Stomach (tissue), 9 donors: ENCODE data around the gene ENPP1. TPM values are rescaled to one million over a fixed set of nuclear protein-coding genes. Genes with fewer than 3 reads are reported as not detected.
A peak's percentile ranks its signal among the peaks of the same experiment; 100 is the strongest.

Experiments
- DNase-seq, 2 donors: peaks; one replicate each; pipeline versions ENCODE4 v3.0.0 to v3.0.0-alpha.2; 2013 to 2019
- H3K27ac ChIP-seq, 5 donors: fragments of 200-600 bp in 4 of 5; sonication (generic) in 4 of 5; one replicate each; pipeline ENCODE4 v1.5.1; 2013 to 2019; ENCODE audit warnings: mild to moderate bottlenecking in 1 of 5, moderate library complexity in 1 of 5
- H3K27me3 ChIP-seq, 3 donors: fragments of 200-600 bp; sonication (generic); one replicate each; pipeline ENCODE4 v1.5.1; 2017 to 2019; ENCODE audit warnings: mixed run types in 1 of 3
- H3K36me3 ChIP-seq, 4 donors: fragments of 200-600 bp; sonication (generic); 1 replicate in 3 of 4; 2 replicates in 1 of 4; pipeline ENCODE4 v1.5.1; 2016 to 2019
- H3K4me1 ChIP-seq, 4 donors: fragments of 200-600 bp; sonication (generic); one replicate each; pipeline ENCODE4 v1.5.1; 2016 to 2019
- H3K4me3 ChIP-seq, 4 donors: fragments of 200-600 bp; sonication (generic) in 3 of 4; one replicate each; pipeline ENCODE4 v1.5.1; 2016 to 2019; ENCODE audit warnings: mild to moderate bottlenecking in 1 of 4
- H3K9me3 ChIP-seq, 4 donors: fragments of 200-600 bp; sonication (generic); one replicate each; pipeline ENCODE4 v1.5.1; 2016 to 2019
- EP300 ChIP-seq: sonication (generic); formaldehyde crosslinking; IDR thresholded peaks from one replicate; pipeline ENCODE4 v1.6.1; 2017; ENCODE audit warnings: antibody characterized with exemption
- POLR2A ChIP-seq, 4 donors: fragments of 450-650 bp; IDR thresholded peaks; one replicate each; pipeline ENCODE4 v1.6.1; 2016; ENCODE audit warnings: antibody characterized with exemption in 4 of 4, control low read depth in 2 of 4, mild to moderate bottlenecking in 1 of 4, moderate library complexity in 1 of 4
- POLR2AphosphoS5 ChIP-seq, 3 donors: sonication (generic); formaldehyde crosslinking; IDR thresholded peaks; one replicate each; pipeline ENCODE4 v1.6.1; 2016; ENCODE audit warnings: antibody characterized with exemption in 3 of 3
- WGBS, 5 donors: extraction: QIAGEN DNeasy Blood & Tissue Kit in 3 of 5; methylation state at CpG; one replicate each; pipeline versions ENCODE4 v1.1.5 to v1.1.7; 2013 to 2018; 5-methylcytosine and 5-hydroxymethylcytosine counted together
- intact Hi-C: fragments of 100-400 bp; cut with DNase I; formaldehyde crosslinking; loops from one replicate; pipeline ENCODE4 v1.15.1; 2023; ENCODE audit warnings: low total_unique reads
- polyA plus RNA-seq, 3 donors: library from polyadenylated mRNA; stranded (reverse); fragments of 200-250 nt; gene quantifications; one replicate each; pipeline ENCODE4 v1.2.3, GENCODE V29; 2013
- total RNA-seq, 5 donors: library from RNA; depleted of rRNA; stranded (reverse); fragments of >200 nt; gene quantifications; one replicate each; pipeline versions ENCODE4 v1.1.0 to v1.2.3, GENCODE V29; 2014 to 2016
- TF ChIP-seq, protein P1 (sequence below), 7 experiments: fragments of 450-650 bp in 4 of 7; fragments of 200-600 bp in 3 of 7; sonication (generic) in 3 of 7; IDR thresholded peaks; one replicate each; pipeline ENCODE4 v1.5.1; 2016 to 2019; ENCODE audit warnings: antibody characterized with exemption in 7 of 7, control low read depth in 2 of 7, mild to moderate bottlenecking in 1 of 7
- donor health status: healthy with polysubstance abuse.
- donor health status: Bipolar disorder and iron deficiency.
- donor health status: healthy.

The ENPP1 gene
- total and polyA plus RNA-seq, 8 donors = 0.31 to 42.0 (median 7.0) TPM

DNA sequence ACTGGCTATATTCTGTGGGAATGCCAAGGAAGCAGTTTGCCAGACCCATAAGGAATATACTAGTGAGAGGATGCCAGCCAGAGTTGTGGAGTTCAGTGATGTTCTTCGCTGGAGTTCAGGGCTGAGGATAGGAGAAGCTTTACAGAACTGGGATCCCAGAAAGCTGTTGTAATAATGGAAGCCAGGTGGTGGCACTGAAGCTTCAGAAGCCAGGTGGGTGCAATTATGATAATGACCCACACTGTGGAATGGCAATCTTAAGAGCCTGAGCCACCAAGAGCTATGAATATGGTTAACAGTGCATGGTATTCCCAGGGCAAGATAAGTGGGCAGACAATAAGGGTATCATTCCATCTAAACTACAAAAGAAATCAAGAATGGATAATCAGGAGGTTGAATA is 25.1 kb upstream of the ENPP1 start:
- Histone ChIP-seq H3K9me3 (no peaks in the 10 kb centered on the region), H3K4me1 (peaks cover 0 to 3% (median 0%) of the 10 kb centered on the region in 4 donors), H3K27ac (no peak overlapping the region), H3K4me3 (no peak overlapping the region), H3K36me3 (no peaks in the 10 kb centered on the region), H3K27me3 (no peaks in the 10 kb centered on the region)
- DNase-seq = no peak
- WGBS, 5 donors = 63 to 76% (median 73%) methylated on average over 1 of the region's 1 CpG
- TF ChIP-seq EP300 (no peak), POLR2A (IDR thresholded peaks at IDR 0.05) (no peak), POLR2AphosphoS5 (IDR thresholded peaks at IDR 0.05) (no peak)
- TF ChIP-seq, protein P1, sequence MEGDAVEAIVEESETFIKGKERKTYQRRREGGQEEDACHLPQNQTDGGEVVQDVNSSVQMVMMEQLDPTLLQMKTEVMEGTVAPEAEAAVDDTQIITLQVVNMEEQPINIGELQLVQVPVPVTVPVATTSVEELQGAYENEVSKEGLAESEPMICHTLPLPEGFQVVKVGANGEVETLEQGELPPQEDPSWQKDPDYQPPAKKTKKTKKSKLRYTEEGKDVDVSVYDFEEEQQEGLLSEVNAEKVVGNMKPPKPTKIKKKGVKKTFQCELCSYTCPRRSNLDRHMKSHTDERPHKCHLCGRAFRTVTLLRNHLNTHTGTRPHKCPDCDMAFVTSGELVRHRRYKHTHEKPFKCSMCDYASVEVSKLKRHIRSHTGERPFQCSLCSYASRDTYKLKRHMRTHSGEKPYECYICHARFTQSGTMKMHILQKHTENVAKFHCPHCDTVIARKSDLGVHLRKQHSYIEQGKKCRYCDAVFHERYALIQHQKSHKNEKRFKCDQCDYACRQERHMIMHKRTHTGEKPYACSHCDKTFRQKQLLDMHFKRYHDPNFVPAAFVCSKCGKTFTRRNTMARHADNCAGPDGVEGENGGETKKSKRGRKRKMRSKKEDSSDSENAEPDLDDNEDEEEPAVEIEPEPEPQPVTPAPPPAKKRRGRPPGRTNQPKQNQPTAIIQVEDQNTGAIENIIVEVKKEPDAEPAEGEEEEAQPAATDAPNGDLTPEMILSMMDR (IDR thresholded peaks at IDR 0.05) = peak in 2 of 7 experiments; percentile 7 to 36
- intact Hi-C loops = no loop called here

DNA sequence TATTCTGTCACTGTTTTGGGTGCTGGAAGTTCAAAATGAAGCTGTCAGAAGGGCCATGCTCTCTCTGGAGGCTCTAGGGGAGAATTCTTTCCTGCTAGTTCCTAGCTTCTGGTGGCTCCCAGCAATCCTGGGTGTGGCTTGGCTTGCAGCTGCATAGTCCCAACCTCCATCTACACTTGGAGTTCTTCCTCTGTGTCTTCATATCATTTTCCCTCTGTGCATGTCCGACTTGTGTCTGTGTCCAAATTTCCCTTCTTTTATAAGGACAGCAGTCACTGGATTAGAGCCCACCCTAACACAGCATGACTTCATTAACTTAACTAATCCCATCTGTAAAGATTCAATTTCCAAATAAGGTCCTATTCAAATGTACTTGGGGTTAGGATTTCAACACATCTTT is 23.3 kb upstream of the ENPP1 start:
- peak in 1 of 2 donors; percentile 47 for DNase-seq
- intact Hi-C loops = no loop called here
- H3K4me1 ChIP-seq = peaks cover 0 to 9% (median 3%) of the 10 kb centered on the region in 4 donors

DNA sequence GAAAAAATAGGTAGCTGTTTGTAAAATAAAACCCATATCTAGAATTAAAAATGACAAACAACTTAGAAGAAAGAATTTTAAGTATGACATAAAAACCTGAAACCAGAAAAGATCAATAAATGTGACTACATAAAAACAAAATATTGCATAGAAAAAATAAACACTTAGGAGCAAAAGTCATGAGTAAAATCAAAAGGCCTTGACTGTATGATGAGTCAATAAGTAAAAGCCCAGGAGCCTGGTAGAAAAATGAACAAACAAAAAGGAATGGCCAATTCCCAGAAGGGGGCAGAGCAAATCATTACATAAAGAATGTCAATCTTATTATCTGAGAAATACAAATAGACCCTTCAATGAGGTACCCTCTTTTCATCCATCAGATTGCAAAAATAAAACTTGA is 20.7 kb upstream of the ENPP1 start:
- H3K4me3 ChIP-seq = no peak overlapping the region
- no peaks in the 10 kb centered on the region for H3K36me3 ChIP-seq
- no peaks in the 10 kb centered on the region for H3K27me3 ChIP-seq
- peaks cover 0 to 9% (median 3%) of the 10 kb centered on the region in 4 donors for H3K4me1 ChIP-seq
- no peak overlapping the region for H3K27ac ChIP-seq
- H3K9me3 ChIP-seq = no peaks in the 10 kb centered on the region
- intact Hi-C loops = no loop called here
- no peak for DNase-seq
- TF ChIP-seq POLR2AphosphoS5 (IDR thresholded peaks at IDR 0.05) (no peak), EP300 (no peak)

More for the DNA sequence above, 23.3 kb upstream of the ENPP1 start:
- TF ChIP-seq POLR2A (IDR thresholded peaks at IDR 0.05) (no peak), POLR2AphosphoS5 (IDR thresholded peaks at IDR 0.05) (no peak), EP300 (no peak)
- TF ChIP-seq, protein P1 (IDR thresholded peaks at IDR 0.05) = no peak
- Histone ChIP-seq H3K27me3 (no peaks in the 10 kb centered on the region), H3K4me3 (no peak overlapping the region), H3K9me3 (no peaks in the 10 kb centered on the region), H3K36me3 (no peaks in the 10 kb centered on the region), H3K27ac (no peak overlapping the region)
- WGBS, 5 donors = 71 to 87% (median 77%) methylated on average over 1 of the region's 1 CpG

DNA sequence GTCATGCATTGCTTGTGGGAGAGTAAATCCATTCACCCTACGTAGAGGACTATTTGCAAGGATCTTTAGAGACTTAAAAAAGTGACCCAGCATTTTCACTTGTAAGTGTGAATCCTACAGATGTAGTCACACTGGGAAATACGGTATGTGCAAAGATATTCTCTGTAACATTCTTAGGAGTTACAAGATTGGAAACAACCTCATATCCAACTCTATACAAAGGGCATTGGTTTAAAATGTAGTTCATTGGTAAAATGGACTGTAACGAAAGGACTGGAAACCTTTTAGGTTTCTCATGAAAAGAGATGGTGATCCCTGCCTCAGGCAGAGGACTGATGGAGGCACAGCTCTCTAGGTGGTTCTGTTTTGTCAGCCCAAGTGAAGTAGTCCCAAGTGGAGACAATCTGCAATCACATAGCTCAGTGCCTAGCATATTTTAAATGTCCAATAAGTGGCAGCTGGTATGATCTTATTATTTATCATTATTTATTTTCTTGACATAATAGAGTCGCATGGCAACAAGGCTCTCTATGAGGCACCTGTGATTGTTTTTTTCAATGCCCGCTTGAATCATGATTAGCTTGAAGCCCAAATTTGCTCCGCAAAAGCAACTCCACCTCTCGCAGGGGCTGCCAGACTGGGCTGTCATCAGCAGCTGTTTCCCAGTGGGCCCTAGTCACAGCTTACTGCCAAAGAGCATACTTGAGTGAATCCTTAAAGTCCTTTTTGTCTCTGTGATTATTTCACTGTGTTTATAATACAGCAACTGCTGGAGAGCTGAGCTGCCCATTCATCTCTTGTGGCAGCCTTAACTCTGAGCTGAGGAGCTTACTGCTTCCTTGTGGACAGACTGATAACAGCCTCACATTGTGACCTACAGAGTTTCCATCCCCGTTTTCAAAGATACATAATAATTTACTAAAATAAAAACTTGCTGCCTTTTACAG is 19.8 kb upstream of the ENPP1 start:
- Histone ChIP-seq H3K4me1 (peaks cover 0 to 9% (median 3%) of the 10 kb centered on the region in 4 donors), H3K36me3 (no peaks in the 10 kb centered on the region), H3K27ac (no peak overlapping the region), H3K4me3 (no peak overlapping the region), H3K9me3 (no peaks in the 10 kb centered on the region), H3K27me3 (no peaks in the 10 kb centered on the region)
- no peak for TF ChIP-seq POLR2A (IDR thresholded peaks at IDR 0.05)
- TF ChIP-seq POLR2AphosphoS5 (IDR thresholded peaks at IDR 0.05) = no peak
- intact Hi-C loops = no loop called here
- peak in 1 of 2 donors; percentile 74 for DNase-seq
- 46 to 62% (median 52%) methylated on average over 8 of the region's 8 CpGs for WGBS, 5 donors

DNA sequence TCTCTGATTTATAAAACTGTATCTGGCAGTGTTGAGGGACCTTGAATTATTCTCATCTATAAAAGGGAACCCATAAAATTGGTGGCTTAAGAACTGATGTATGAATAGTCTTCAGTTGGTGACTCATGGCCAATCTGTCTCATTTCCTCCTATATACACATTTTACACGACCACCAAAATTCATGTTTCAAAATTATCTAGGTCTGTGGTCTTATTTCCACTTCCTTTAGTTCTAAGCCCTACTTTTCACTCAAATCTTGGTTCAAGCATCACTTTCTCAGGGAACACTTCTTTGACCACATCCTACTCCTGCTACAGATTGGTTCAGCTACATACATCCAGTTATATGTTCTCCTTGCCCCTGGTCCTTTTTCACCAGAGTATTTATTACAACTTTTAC is 18.6 kb upstream of the ENPP1 start:
- intact Hi-C loops = no loop called here
- Histone ChIP-seq H3K4me3 (no peak overlapping the region), H3K4me1 (peaks cover 0 to 9% (median 3%) of the 10 kb centered on the region in 4 donors), H3K9me3 (no peaks in the 10 kb centered on the region), H3K36me3 (no peaks in the 10 kb centered on the region), H3K27ac (no peak overlapping the region), H3K27me3 (no peaks in the 10 kb centered on the region)
- TF ChIP-seq POLR2AphosphoS5 (IDR thresholded peaks at IDR 0.05) (no peak), EP300 (no peak), POLR2A (IDR thresholded peaks at IDR 0.05) (no peak)
- TF ChIP-seq, protein P1 (IDR thresholded peaks at IDR 0.05) = no peak
- 24 to 44% (median 28%) methylated on average over 1 of the region's 1 CpG for WGBS, 5 donors
- no peak for DNase-seq
